ENCODE results near the gene PTPRD. TPM values are rescaled to one million over a fixed set of nuclear protein-coding genes. Genes with fewer than 3 reads are reported as not detected.

Gene PTPRD
- total RNA-seq, 3 donors from 2014 or later, result 2.9 to 5.4 (median 3.6) TPM

GRCh38 chr9:8473244-8474020 lies 2139.4 kb downstream of the PTPRD start:
- intact Hi-C loops (cut with DNase I; ENCODE audit: low total_unique reads), result no loop called here
- H3K9me3 ChIP-seq, result no peaks in the 10 kb centered on the region
- H3K36me3 ChIP-seq, result no peaks in the 10 kb centered on the region
- TF ChIP-seq POLR2AphosphoS5 (IDR thresholded peaks at IDR 0.05) (no peak), POLR2A (IDR thresholded peaks at IDR 0.05) (no peak), CTCF (IDR thresholded peaks at IDR 0.05) (no peak)
- H3K4me1 ChIP-seq, result no peaks in the 10 kb centered on the region
- no peak for DNase-seq (ENCODE audit: low spot score in 2 of 2)
- no peak overlapping the region for H3K27ac ChIP-seq
- no peak overlapping the region for H3K4me3 ChIP-seq
- H3K27me3 ChIP-seq, result no peaks in the 10 kb centered on the region

GRCh38 chr9:8468045-8468637 lies 2144.7 kb downstream of the PTPRD start:
- no peak for DNase-seq (ENCODE audit: low spot score in 2 of 2)
- Histone ChIP-seq H3K4me3 (no peak overlapping the region), H3K27me3 (no peaks in the 10 kb centered on the region), H3K36me3 (no peaks in the 10 kb centered on the region), H3K4me1 (no peaks in the 10 kb centered on the region), H3K9me3 (no peaks in the 10 kb centered on the region), H3K27ac (no peak overlapping the region)
- intact Hi-C loops (cut with DNase I; ENCODE audit: low total_unique reads), result no loop called here
- TF ChIP-seq CTCF (IDR thresholded peaks at IDR 0.05) (no peak), POLR2A (IDR thresholded peaks at IDR 0.05) (no peak), POLR2AphosphoS5 (IDR thresholded peaks at IDR 0.05) (no peak)

DNA sequence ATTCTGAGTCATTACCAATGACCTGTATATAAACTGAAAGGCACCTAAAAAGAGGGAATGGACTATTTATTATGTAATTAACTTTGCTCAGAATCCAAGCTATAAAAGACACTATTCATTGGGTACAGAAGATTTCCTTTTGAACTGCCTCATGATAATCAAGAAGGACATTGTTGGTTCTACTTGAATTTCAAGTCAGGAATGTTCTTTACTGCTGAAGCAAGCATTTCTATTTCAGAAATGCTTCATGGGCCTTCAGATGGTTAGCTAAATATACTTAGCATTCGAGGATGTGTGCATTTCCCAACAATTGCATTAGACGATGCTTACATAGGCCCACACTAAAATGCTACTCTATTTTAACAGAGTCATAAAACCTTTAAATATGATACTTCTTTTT lies 2155.0 kb downstream of the PTPRD start:
- Histone ChIP-seq H3K4me1 (no peaks in the 10 kb centered on the region), H3K9me3 (no peaks in the 10 kb centered on the region), H3K36me3 (no peaks in the 10 kb centered on the region), H3K27me3 (no peaks in the 10 kb centered on the region), H3K27ac (no peak overlapping the region), H3K4me3 (no peak overlapping the region)
- DNase-seq (ENCODE audit: low spot score in 2 of 2), result no peak
- intact Hi-C loops (cut with DNase I; ENCODE audit: low total_unique reads), result no loop called here
- no peak for TF ChIP-seq CTCF (IDR thresholded peaks at IDR 0.05)
- no peak for TF ChIP-seq POLR2A (IDR thresholded peaks at IDR 0.05)
- TF ChIP-seq POLR2AphosphoS5 (IDR thresholded peaks at IDR 0.05), result no peak

GRCh38 chr9:8457055-8457454 lies 2155.7 kb downstream of the PTPRD start:
- no peaks in the 10 kb centered on the region for H3K9me3 ChIP-seq
- H3K4me3 ChIP-seq, result no peak overlapping the region
- TF ChIP-seq POLR2AphosphoS5 (IDR thresholded peaks at IDR 0.05) (no peak), CTCF (IDR thresholded peaks at IDR 0.05) (no peak), POLR2A (IDR thresholded peaks at IDR 0.05) (no peak)
- intact Hi-C loops (cut with DNase I; ENCODE audit: low total_unique reads), result no loop called here
- no peaks in the 10 kb centered on the region for H3K36me3 ChIP-seq
- no peak for DNase-seq (ENCODE audit: low spot score in 2 of 2)
- no peak overlapping the region for H3K27ac ChIP-seq
- H3K4me1 ChIP-seq, result no peaks in the 10 kb centered on the region
- no peaks in the 10 kb centered on the region for H3K27me3 ChIP-seq

GRCh38 chr9:8456344-8456743 lies 2156.5 kb downstream of the PTPRD start:
- Histone ChIP-seq H3K4me1 (no peaks in the 10 kb centered on the region), H3K36me3 (no peaks in the 10 kb centered on the region), H3K27me3 (no peaks in the 10 kb centered on the region), H3K4me3 (no peak overlapping the region), H3K27ac (no peak overlapping the region), H3K9me3 (no peaks in the 10 kb centered on the region)
- TF ChIP-seq CTCF (IDR thresholded peaks at IDR 0.05), result no peak
- TF ChIP-seq POLR2AphosphoS5 (IDR thresholded peaks at IDR 0.05), result no peak
- no peak for TF ChIP-seq POLR2A (IDR thresholded peaks at IDR 0.05)
- DNase-seq (ENCODE audit: low spot score in 2 of 2), result no peak
- intact Hi-C loops (cut with DNase I; ENCODE audit: low total_unique reads), result no loop called here
